Measurements from ENCODE around the gene UVRAG.
"Not testable (repeated sequence)": the region's sequence is repeated elsewhere in the genome, so short reads cannot be mapped to it uniquely, and the experiment has no call there.

The UVRAG gene

GRCh38 chr11:75874684-75875341 lies 59.8 kb downstream of the UVRAG start:
- H3K4me3 ChIP-seq (ENCODE audit: low read length in 2 of 2) = no peak overlapping the region
- no peaks in the 10 kb centered on the region for H3K9me3 ChIP-seq (ENCODE audit: control insufficient read depth in 2 of 2, low read length in 2 of 2)
- H3K27me3 ChIP-seq (ENCODE audit: control insufficient read depth in 2 of 2, insufficient read depth in 2 of 2, low read length in 2 of 2) = no peaks in the 10 kb centered on the region
- H3K27ac ChIP-seq (ENCODE audit: low read depth in 2 of 2, low read length in 2 of 2) = no peak overlapping the region
- no peak overlapping the region for H3K9ac ChIP-seq (ENCODE audit: low read depth in 1 of 2, low read length in 2 of 2)
- no peaks in the 10 kb centered on the region for H3K36me3 ChIP-seq (ENCODE audit: control insufficient read depth in 2 of 2, insufficient read depth in 2 of 2, low read length in 2 of 2)
- H3K4me1 ChIP-seq (ENCODE audit: control insufficient read depth in 2 of 2, insufficient read depth in 2 of 2, low read length in 2 of 2) = no peaks in the 10 kb centered on the region

- not testable (repeated sequence) for H3K4me1 ChIP-seq (ENCODE audit: control insufficient read depth in 2 of 2, insufficient read depth in 2 of 2, low read length in 2 of 2); H3K36me3 ChIP-seq (ENCODE audit: control insufficient read depth in 2 of 2, insufficient read depth in 2 of 2, low read length in 2 of 2)
Measured at GRCh38 chr11:75877327-75877726, 62.3 kb downstream of the UVRAG start.

DNA sequence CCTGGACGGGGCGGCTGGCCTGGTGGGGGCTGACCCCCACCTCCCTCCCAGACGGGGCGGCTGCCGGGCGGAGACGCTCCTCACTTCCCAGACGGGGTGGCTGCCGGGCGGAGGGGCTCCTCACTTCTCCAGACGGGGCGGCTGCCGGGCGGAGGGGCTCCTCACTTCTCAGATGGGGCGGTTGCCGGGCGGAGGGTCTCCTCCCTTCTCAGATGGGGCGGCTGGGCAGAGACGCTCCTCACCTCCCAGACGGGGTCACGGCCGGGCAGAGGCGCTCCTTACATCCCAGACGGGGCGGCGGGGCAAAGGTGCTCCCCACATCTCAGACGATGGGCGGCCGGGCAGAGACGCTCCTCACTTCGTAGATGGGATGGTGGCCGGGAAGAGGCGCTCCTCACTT lies 62.9 kb downstream of the UVRAG start:
- H3K36me3 ChIP-seq (ENCODE audit: control insufficient read depth in 2 of 2, insufficient read depth in 2 of 2, low read length in 2 of 2); H3K27me3 ChIP-seq (ENCODE audit: control insufficient read depth in 2 of 2, insufficient read depth in 2 of 2, low read length in 2 of 2); H3K4me1 ChIP-seq (ENCODE audit: control insufficient read depth in 2 of 2, insufficient read depth in 2 of 2, low read length in 2 of 2); H3K4me3 ChIP-seq (ENCODE audit: low read length in 2 of 2); H3K9ac ChIP-seq (ENCODE audit: low read depth in 1 of 2, low read length in 2 of 2); H3K9me3 ChIP-seq (ENCODE audit: control insufficient read depth in 2 of 2, low read length in 2 of 2); H3K27ac ChIP-seq (ENCODE audit: low read depth in 2 of 2, low read length in 2 of 2): not testable (repeated sequence)

More at GRCh38 chr11:75877327-75877726, 62.3 kb downstream of the UVRAG start:
- not testable (repeated sequence) for H3K4me3 ChIP-seq (ENCODE audit: low read length in 2 of 2); H3K27me3 ChIP-seq (ENCODE audit: control insufficient read depth in 2 of 2, insufficient read depth in 2 of 2, low read length in 2 of 2); H3K9ac ChIP-seq (ENCODE audit: low read depth in 1 of 2, low read length in 2 of 2); H3K27ac ChIP-seq (ENCODE audit: low read depth in 2 of 2, low read length in 2 of 2); H3K9me3 ChIP-seq (ENCODE audit: control insufficient read depth in 2 of 2, low read length in 2 of 2)

GRCh38 chr11:75878933-75879332 lies 63.9 kb downstream of the UVRAG start:
- Histone ChIP-seq H3K27me3 (ENCODE audit: control insufficient read depth in 2 of 2, insufficient read depth in 2 of 2, low read length in 2 of 2) (no peaks in the 10 kb centered on the region), H3K27ac (ENCODE audit: low read depth in 2 of 2, low read length in 2 of 2) (no peak overlapping the region), H3K36me3 (ENCODE audit: control insufficient read depth in 2 of 2, insufficient read depth in 2 of 2, low read length in 2 of 2) (no peaks in the 10 kb centered on the region), H3K4me1 (ENCODE audit: control insufficient read depth in 2 of 2, insufficient read depth in 2 of 2, low read length in 2 of 2) (no peaks in the 10 kb centered on the region), H3K9me3 (ENCODE audit: control insufficient read depth in 2 of 2, low read length in 2 of 2) (no peaks in the 10 kb centered on the region), H3K9ac (ENCODE audit: low read depth in 1 of 2, low read length in 2 of 2) (no peak overlapping the region), H3K4me3 (ENCODE audit: low read length in 2 of 2) (no peak overlapping the region)

DNA sequence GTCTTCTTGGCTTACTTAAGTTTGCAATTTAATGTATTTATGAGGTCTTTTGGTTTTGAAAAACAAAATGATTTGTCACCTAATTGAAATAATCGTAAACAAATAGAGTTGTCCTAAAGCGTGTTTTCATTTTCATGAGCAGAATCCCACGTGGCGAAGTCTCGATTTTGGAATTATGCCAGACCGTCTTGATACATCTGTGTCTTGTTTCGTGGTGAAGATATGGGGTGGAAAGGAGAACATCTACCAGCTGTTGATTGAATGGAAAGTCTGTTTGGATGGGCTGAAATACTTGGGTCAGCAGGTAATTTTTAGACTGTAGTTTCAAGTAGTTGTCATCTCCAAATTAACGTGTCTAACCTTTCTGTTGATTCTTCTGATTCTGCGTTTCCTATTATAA lies 64.7 kb downstream of the UVRAG start:
- Histone ChIP-seq H3K27ac (ENCODE audit: low read depth in 2 of 2, low read length in 2 of 2) (no peak overlapping the region), H3K27me3 (ENCODE audit: control insufficient read depth in 2 of 2, insufficient read depth in 2 of 2, low read length in 2 of 2) (no peaks in the 10 kb centered on the region), H3K4me1 (ENCODE audit: control insufficient read depth in 2 of 2, insufficient read depth in 2 of 2, low read length in 2 of 2) (no peaks in the 10 kb centered on the region), H3K36me3 (ENCODE audit: control insufficient read depth in 2 of 2, insufficient read depth in 2 of 2, low read length in 2 of 2) (no peaks in the 10 kb centered on the region), H3K9ac (ENCODE audit: low read depth in 1 of 2, low read length in 2 of 2) (no peak overlapping the region), H3K9me3 (ENCODE audit: control insufficient read depth in 2 of 2, low read length in 2 of 2) (no peaks in the 10 kb centered on the region), H3K4me3 (ENCODE audit: low read length in 2 of 2) (no peak overlapping the region)

DNA sequence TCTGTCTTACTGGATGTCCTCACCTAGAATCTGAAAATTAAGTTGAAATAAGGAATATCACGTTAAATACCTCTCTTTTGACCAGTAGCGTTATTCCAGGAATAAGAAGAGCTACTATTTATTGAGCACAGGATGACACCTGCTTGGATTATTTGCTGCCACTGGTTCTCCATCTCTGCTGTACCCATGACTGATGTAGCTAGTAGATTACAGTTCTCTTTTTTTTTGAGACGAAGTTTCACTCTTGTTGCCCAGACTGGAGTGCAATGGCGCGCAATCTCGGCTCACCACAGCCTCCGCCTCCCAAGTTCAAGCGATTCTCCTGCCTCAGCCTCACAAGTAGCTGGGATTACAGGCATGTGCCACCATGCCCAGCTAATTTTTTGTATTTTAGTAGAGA lies 65.3 kb downstream of the UVRAG start:
- H3K36me3 ChIP-seq (ENCODE audit: control insufficient read depth in 2 of 2, insufficient read depth in 2 of 2, low read length in 2 of 2); H3K4me3 ChIP-seq (ENCODE audit: low read length in 2 of 2); H3K4me1 ChIP-seq (ENCODE audit: control insufficient read depth in 2 of 2, insufficient read depth in 2 of 2, low read length in 2 of 2); H3K9ac ChIP-seq (ENCODE audit: low read depth in 1 of 2, low read length in 2 of 2); H3K9me3 ChIP-seq (ENCODE audit: control insufficient read depth in 2 of 2, low read length in 2 of 2); H3K27ac ChIP-seq (ENCODE audit: low read depth in 2 of 2, low read length in 2 of 2); H3K27me3 ChIP-seq (ENCODE audit: control insufficient read depth in 2 of 2, insufficient read depth in 2 of 2, low read length in 2 of 2): not testable (repeated sequence)

DNA sequence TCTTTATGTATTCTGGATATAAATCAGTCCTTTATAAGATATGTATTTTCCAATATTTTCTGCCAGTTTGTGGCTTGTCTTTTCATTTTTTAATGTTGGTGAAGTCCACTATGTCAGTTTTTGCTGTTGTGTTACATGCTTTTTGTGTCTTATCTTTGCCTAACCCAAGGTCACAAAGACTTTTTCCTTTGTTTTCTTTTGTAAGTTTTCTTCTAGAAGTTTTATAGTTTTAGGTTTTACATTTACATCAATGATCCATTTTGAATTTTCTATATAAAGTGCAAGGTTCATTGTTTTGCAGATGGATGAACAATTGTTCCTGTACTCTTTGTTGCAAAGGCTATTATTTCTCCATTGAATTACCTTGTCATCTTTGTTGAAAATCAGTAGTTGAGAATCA lies 69.3 kb downstream of the UVRAG start:
- Histone ChIP-seq H3K27ac (ENCODE audit: low read depth in 2 of 2, low read length in 2 of 2) (no peak overlapping the region), H3K27me3 (ENCODE audit: control insufficient read depth in 2 of 2, insufficient read depth in 2 of 2, low read length in 2 of 2) (no peaks in the 10 kb centered on the region), H3K4me3 (ENCODE audit: low read length in 2 of 2) (no peak overlapping the region), H3K9me3 (ENCODE audit: control insufficient read depth in 2 of 2, low read length in 2 of 2) (no peaks in the 10 kb centered on the region), H3K4me1 (ENCODE audit: control insufficient read depth in 2 of 2, insufficient read depth in 2 of 2, low read length in 2 of 2) (no peaks in the 10 kb centered on the region), H3K36me3 (ENCODE audit: control insufficient read depth in 2 of 2, insufficient read depth in 2 of 2, low read length in 2 of 2) (no peaks in the 10 kb centered on the region), H3K9ac (ENCODE audit: low read depth in 1 of 2, low read length in 2 of 2) (no peak overlapping the region)

DNA sequence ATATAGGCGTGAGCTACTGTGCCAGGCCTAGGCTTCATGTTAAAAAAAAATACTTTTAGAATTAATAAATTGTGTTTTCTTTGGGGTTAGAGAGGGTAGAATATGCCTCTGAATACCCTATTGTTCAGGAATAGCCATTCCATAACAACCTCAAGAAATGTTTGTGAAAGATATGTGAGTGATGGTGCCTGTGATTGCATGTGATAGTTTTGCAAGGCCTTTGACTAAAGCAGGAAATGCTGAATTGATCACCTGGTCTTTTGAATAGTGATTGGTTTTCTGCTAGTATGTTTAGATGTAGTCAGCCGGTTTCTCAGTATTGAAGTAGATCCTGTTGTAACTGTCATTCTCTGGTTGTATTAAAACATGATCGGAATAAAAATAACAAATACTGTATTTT lies 73.4 kb downstream of the UVRAG start:
- H3K4me1 ChIP-seq (ENCODE audit: control insufficient read depth in 2 of 2, insufficient read depth in 2 of 2, low read length in 2 of 2) = no peaks in the 10 kb centered on the region
- H3K4me3 ChIP-seq (ENCODE audit: low read length in 2 of 2) = no peak overlapping the region

DNA sequence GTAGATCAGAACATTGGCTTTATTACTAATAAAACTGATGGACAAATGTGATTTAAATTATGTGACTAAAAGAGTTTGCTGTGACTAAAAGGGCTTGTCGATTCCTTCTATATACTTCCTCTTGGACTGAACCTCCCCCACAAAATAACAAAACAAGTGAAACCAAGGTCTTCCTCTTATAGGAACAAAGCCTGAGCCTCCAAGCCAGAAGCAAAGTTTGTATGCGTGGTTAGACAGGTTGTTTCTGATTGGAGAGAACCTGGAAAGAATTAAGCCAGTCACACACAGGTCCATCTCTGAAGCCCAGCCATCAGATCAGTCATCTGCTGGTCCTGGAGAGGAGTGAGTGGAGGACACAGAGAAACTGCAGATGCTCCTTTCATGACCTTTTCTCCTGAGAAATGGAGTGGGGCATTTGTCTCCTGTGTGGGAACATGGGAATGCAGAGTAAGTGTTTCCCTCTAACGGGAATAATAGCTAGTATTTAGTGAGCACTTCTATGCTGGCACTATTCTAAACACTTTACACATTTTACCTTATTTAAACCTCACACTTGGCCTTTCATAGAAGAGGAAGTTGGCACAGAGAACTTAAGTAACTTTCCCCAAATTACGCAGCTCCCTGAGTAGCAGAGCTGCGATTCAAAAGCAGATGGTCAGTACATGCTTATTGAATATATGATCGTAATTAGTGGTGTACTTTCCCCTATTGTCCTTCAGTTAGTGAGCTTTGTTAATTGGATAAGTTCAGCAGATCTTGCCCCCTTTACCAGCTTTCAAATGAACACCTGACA lies 77.1 kb downstream of the UVRAG start:
- H3K27me3 ChIP-seq (ENCODE audit: control insufficient read depth in 2 of 2, insufficient read depth in 2 of 2, low read length in 2 of 2) = no peaks in the 10 kb centered on the region
- H3K9ac ChIP-seq (ENCODE audit: low read depth in 1 of 2, low read length in 2 of 2) = no peak overlapping the region
- H3K4me1 ChIP-seq (ENCODE audit: control insufficient read depth in 2 of 2, insufficient read depth in 2 of 2, low read length in 2 of 2) = no peaks in the 10 kb centered on the region
- H3K36me3 ChIP-seq (ENCODE audit: control insufficient read depth in 2 of 2, insufficient read depth in 2 of 2, low read length in 2 of 2) = peaks cover 0 to 2% of the 10 kb centered on the region in 2 donors
- no peak overlapping the region for H3K4me3 ChIP-seq (ENCODE audit: low read length in 2 of 2)
- no peaks in the 10 kb centered on the region for H3K9me3 ChIP-seq (ENCODE audit: control insufficient read depth in 2 of 2, low read length in 2 of 2)
- H3K27ac ChIP-seq (ENCODE audit: low read depth in 2 of 2, low read length in 2 of 2) = no peak overlapping the region

More for the DNA sequence above, 73.4 kb downstream of the UVRAG start:
- Histone ChIP-seq H3K9me3 (ENCODE audit: control insufficient read depth in 2 of 2, low read length in 2 of 2) (no peaks in the 10 kb centered on the region), H3K9ac (ENCODE audit: low read depth in 1 of 2, low read length in 2 of 2) (no peak overlapping the region), H3K36me3 (ENCODE audit: control insufficient read depth in 2 of 2, insufficient read depth in 2 of 2, low read length in 2 of 2) (peaks cover 0 to 2% of the 10 kb centered on the region in 2 donors), H3K27me3 (ENCODE audit: control insufficient read depth in 2 of 2, insufficient read depth in 2 of 2, low read length in 2 of 2) (no peaks in the 10 kb centered on the region), H3K27ac (ENCODE audit: low read depth in 2 of 2, low read length in 2 of 2) (no peak overlapping the region)

DNA sequence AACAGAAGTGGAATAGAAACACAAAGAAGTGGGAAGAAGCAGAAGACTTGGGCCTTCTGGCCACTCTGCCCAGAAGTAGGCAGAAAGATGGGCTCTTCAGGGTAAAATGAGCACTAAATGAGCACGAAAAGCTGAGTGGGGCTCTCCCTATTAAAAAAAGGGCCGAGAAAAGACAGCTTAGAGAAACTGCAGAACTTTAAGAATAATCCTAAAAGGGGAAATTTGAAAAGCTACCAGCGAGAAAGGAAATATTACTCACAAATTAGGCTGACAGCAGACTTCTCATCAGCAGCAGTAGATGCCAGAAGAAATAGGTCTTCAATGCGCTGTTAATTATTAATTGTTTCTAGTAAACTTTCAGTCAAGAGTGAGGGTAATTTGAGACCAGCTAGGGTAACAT lies 78.2 kb downstream of the UVRAG start:
- Histone ChIP-seq H3K4me1 (ENCODE audit: control insufficient read depth in 2 of 2, insufficient read depth in 2 of 2, low read length in 2 of 2) (no peaks in the 10 kb centered on the region), H3K9ac (ENCODE audit: low read depth in 1 of 2, low read length in 2 of 2) (no peak overlapping the region), H3K27ac (ENCODE audit: low read depth in 2 of 2, low read length in 2 of 2) (no peak overlapping the region), H3K9me3 (ENCODE audit: control insufficient read depth in 2 of 2, low read length in 2 of 2) (no peaks in the 10 kb centered on the region), H3K36me3 (ENCODE audit: control insufficient read depth in 2 of 2, insufficient read depth in 2 of 2, low read length in 2 of 2) (peaks cover 0 to 2% of the 10 kb centered on the region in 2 donors), H3K4me3 (ENCODE audit: low read length in 2 of 2) (no peak overlapping the region), H3K27me3 (ENCODE audit: control insufficient read depth in 2 of 2, insufficient read depth in 2 of 2, low read length in 2 of 2) (no peaks in the 10 kb centered on the region)

Measured in mucosa of rectum (tissue), 2 donors.